Measurements from ENCODE around the gene SPECC1.

Gene SPECC1

DNA sequence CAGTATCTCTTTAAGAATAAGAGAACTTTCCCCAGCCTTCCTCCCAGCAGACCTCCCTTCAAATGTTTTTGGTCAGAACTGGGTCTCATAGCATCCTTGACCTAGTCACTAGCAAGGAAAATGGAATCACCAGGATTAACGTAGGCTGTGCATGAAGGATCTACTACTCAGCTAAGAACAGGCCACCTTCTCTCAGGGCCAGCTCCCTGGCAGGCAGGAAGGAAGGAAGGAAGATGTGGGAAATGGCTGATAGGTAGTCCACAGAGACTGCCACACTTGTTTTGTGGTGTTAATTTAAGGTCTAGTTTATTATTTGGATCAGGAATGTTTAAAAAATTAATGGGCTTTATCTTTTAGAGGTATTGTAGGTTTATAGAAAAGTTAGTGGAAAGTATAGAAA is 136.4 kb downstream of the SPECC1 start:
- Histone ChIP-seq H2BK120ac (ENCODE audit: insufficient read depth, low read length, poor library complexity) (no peak overlapping the region), H3K27me3 (ENCODE audit: insufficient read depth, low read length) (no peaks in the 10 kb centered on the region), H3K23ac (ENCODE audit: low read length) (no peak overlapping the region), H4K12ac (ENCODE audit: low read depth, low read length) (no peak overlapping the region), H3K27ac (ENCODE audit: low read depth, low read length) (no peak overlapping the region), H3K4me2 (ENCODE audit: low read length) (no peak overlapping the region), H3K79me1 (ENCODE audit: low read length) (no peaks in the 10 kb centered on the region), H3K18ac (ENCODE audit: low read length) (no peak overlapping the region), H3K4ac (ENCODE audit: low read depth, low read length) (no peak overlapping the region), H2AK5ac (ENCODE audit: low read length) (no peak overlapping the region), H2BK12ac (ENCODE audit: low read length) (no peak overlapping the region), H4K8ac (ENCODE audit: low read depth, low read length) (no peak overlapping the region), H2BK5ac (ENCODE audit: low read depth, low read length, poor library complexity) (no peak overlapping the region), H3K79me2 (ENCODE audit: control insufficient read depth, insufficient read depth, low read length, poor library complexity) (no peaks in the 10 kb centered on the region), H3K36me3 (ENCODE audit: control insufficient read depth in 1 of 2, insufficient read depth in 2 of 2, low read length in 2 of 2) (no peaks in the 10 kb centered on the region), H3K9ac (ENCODE audit: low read length) (no peak overlapping the region), H3K9me3 (ENCODE audit: insufficient read depth, low read depth, low read length) (no peaks in the 10 kb centered on the region), H3K14ac (ENCODE audit: low read length) (no peak overlapping the region), H2AFZ (ENCODE audit: insufficient read depth, low read length, poor library complexity) (no peak overlapping the region), H4K91ac (ENCODE audit: low read depth, low read length) (no peak overlapping the region), H3K4me3 (ENCODE audit: low read depth, low read length) (no peak overlapping the region), H3K4me1 (ENCODE audit: control insufficient read depth in 1 of 2, insufficient read depth in 2 of 2, low read length in 2 of 2) (no peaks in the 10 kb centered on the region)
- no CpG with 5 or more reads among the region's 1 CpG for WGBS (ENCODE audit: extremely low coverage, insufficient coverage, insufficient read length)
- no peak for DNase-seq

DNA sequence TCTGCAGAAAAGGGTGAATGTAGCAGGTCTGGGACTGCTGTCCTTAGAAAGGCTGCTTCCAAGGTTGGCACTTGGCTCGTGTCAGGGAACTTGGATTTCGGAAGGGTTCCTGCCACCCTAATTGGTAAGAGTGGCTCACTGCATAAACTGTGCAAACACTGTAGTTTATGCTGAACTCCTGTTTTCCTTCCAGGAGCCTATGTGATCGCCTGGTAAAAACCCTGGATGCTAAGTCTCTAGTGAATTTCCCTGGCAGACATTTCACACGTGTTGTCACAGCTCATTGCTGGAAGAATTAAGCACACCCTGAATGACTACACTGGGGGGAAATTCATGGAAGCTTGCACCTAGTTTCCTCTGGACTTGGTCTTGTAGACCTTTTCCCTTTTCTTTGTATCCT is 140.1 kb downstream of the SPECC1 start:
- Histone ChIP-seq H3K4me2 (ENCODE audit: low read length) (no peak overlapping the region), H4K8ac (ENCODE audit: low read depth, low read length) (no peak overlapping the region), H4K91ac (ENCODE audit: low read depth, low read length) (no peak overlapping the region), H3K9me3 (ENCODE audit: insufficient read depth, low read depth, low read length) (no peaks in the 10 kb centered on the region), H3K4me3 (ENCODE audit: low read depth, low read length) (no peak overlapping the region), H3K27ac (ENCODE audit: low read depth, low read length) (no peak overlapping the region), H2BK5ac (ENCODE audit: low read depth, low read length, poor library complexity) (no peak overlapping the region), H2AFZ (ENCODE audit: insufficient read depth, low read length, poor library complexity) (no peak overlapping the region), H3K4ac (ENCODE audit: low read depth, low read length) (no peak overlapping the region), H3K27me3 (ENCODE audit: insufficient read depth, low read length) (no peaks in the 10 kb centered on the region), H3K36me3 (ENCODE audit: control insufficient read depth in 1 of 2, insufficient read depth in 2 of 2, low read length in 2 of 2) (no peaks in the 10 kb centered on the region), H2BK120ac (ENCODE audit: insufficient read depth, low read length, poor library complexity) (no peak overlapping the region), H2BK12ac (ENCODE audit: low read length) (no peak overlapping the region), H3K79me2 (ENCODE audit: control insufficient read depth, insufficient read depth, low read length, poor library complexity) (no peaks in the 10 kb centered on the region), H3K9ac (ENCODE audit: low read length) (no peak overlapping the region), H3K14ac (ENCODE audit: low read length) (no peak overlapping the region), H3K18ac (ENCODE audit: low read length) (no peak overlapping the region), H4K12ac (ENCODE audit: low read depth, low read length) (no peak overlapping the region), H3K4me1 (ENCODE audit: control insufficient read depth in 1 of 2, insufficient read depth in 2 of 2, low read length in 2 of 2) (peaks cover 0 to 1% of the 10 kb centered on the region in 2 experiments), H3K23ac (ENCODE audit: low read length) (no peak overlapping the region), H2AK5ac (ENCODE audit: low read length) (no peak overlapping the region), H3K79me1 (ENCODE audit: low read length) (no peaks in the 10 kb centered on the region)
- DNase-seq, result no peak
- WGBS (ENCODE audit: extremely low coverage, insufficient coverage, insufficient read length), result no CpG with 5 or more reads among the region's 4 CpGs

GRCh38 chr17:20151174-20151573 is 142.0 kb downstream of the SPECC1 start:
- no peak overlapping the region for H3K9ac ChIP-seq (ENCODE audit: low read length)
- H3K4me2 ChIP-seq (ENCODE audit: low read length), result no peak overlapping the region
- H4K8ac ChIP-seq (ENCODE audit: low read depth, low read length), result no peak overlapping the region
- DNase-seq, result no peak
- no peaks in the 10 kb centered on the region for H3K9me3 ChIP-seq (ENCODE audit: insufficient read depth, low read depth, low read length)
- H3K79me1 ChIP-seq (ENCODE audit: low read length), result peaks cover 3% of the 10 kb centered on the region
- no peak overlapping the region for H2BK5ac ChIP-seq (ENCODE audit: low read depth, low read length, poor library complexity)
- H3K18ac ChIP-seq (ENCODE audit: low read length), result no peak overlapping the region
- no peak overlapping the region for H2AFZ ChIP-seq (ENCODE audit: insufficient read depth, low read length, poor library complexity)
- H2BK120ac ChIP-seq (ENCODE audit: insufficient read depth, low read length, poor library complexity), result no peak overlapping the region
- no peak overlapping the region for H3K27ac ChIP-seq (ENCODE audit: low read depth, low read length)
- H4K12ac ChIP-seq (ENCODE audit: low read depth, low read length), result no peak overlapping the region
- no peak overlapping the region for H2BK12ac ChIP-seq (ENCODE audit: low read length)
- H3K4me1 ChIP-seq (ENCODE audit: control insufficient read depth in 1 of 2, insufficient read depth in 2 of 2, low read length in 2 of 2), result peaks cover 0 to 5% of the 10 kb centered on the region in 2 experiments
- H3K27me3 ChIP-seq (ENCODE audit: insufficient read depth, low read length), result no peaks in the 10 kb centered on the region
- H3K4me3 ChIP-seq (ENCODE audit: low read depth, low read length), result no peak overlapping the region
- H3K23ac ChIP-seq (ENCODE audit: low read length), result no peak overlapping the region
- no peak overlapping the region for H3K4ac ChIP-seq (ENCODE audit: low read depth, low read length)
- no peak overlapping the region for H2AK5ac ChIP-seq (ENCODE audit: low read length)
- WGBS (ENCODE audit: extremely low coverage, insufficient coverage, insufficient read length), result no CpG with 5 or more reads among the region's 5 CpGs
- no peaks in the 10 kb centered on the region for H3K79me2 ChIP-seq (ENCODE audit: control insufficient read depth, insufficient read depth, low read length, poor library complexity)
- no peaks in the 10 kb centered on the region for H3K36me3 ChIP-seq (ENCODE audit: control insufficient read depth in 1 of 2, insufficient read depth in 2 of 2, low read length in 2 of 2)
- no peak overlapping the region for H3K14ac ChIP-seq (ENCODE audit: low read length)
- no peak overlapping the region for H4K91ac ChIP-seq (ENCODE audit: low read depth, low read length)

DNA sequence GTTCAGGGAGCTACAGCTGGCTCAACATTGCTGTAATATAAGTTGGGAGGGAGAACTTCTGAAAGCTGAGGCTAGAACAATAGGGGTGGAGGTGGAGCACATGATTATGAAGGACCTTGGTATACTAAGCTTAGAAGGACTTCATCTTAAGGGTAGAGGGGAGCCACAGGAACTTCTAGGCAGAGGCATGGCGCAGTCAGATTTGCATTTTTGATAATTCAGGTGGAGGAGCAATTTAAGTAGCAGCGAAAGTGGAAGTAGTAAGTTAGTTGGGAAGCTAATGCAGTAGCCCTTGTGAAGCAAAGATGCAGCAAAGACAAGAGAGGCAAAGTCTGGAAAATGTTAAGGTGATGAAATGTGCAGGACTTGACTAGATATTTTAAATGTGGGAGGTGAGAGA is 144.1 kb downstream of the SPECC1 start:
- H2AK5ac ChIP-seq (ENCODE audit: low read length), result no peak overlapping the region
- H4K12ac ChIP-seq (ENCODE audit: low read depth, low read length), result no peak overlapping the region
- no peak overlapping the region for H2AFZ ChIP-seq (ENCODE audit: insufficient read depth, low read length, poor library complexity)
- H3K27me3 ChIP-seq (ENCODE audit: insufficient read depth, low read length), result no peaks in the 10 kb centered on the region
- no peak overlapping the region for H4K91ac ChIP-seq (ENCODE audit: low read depth, low read length)
- no peak overlapping the region for H3K4me3 ChIP-seq (ENCODE audit: low read depth, low read length)
- H2BK120ac ChIP-seq (ENCODE audit: insufficient read depth, low read length, poor library complexity), result no peak overlapping the region
- H3K36me3 ChIP-seq (ENCODE audit: control insufficient read depth in 1 of 2, insufficient read depth in 2 of 2, low read length in 2 of 2), result no peaks in the 10 kb centered on the region
- no peak overlapping the region for H3K9ac ChIP-seq (ENCODE audit: low read length)
- H3K79me2 ChIP-seq (ENCODE audit: control insufficient read depth, insufficient read depth, low read length, poor library complexity), result peaks cover 16% of the 10 kb centered on the region
- peaks cover 13% of the 10 kb centered on the region for H3K79me1 ChIP-seq (ENCODE audit: low read length)
- peaks cover 3 to 11% of the 10 kb centered on the region in 2 experiments for H3K4me1 ChIP-seq (ENCODE audit: control insufficient read depth in 1 of 2, insufficient read depth in 2 of 2, low read length in 2 of 2)
- H3K23ac ChIP-seq (ENCODE audit: low read length), result no peak overlapping the region
- no CpG with 5 or more reads among the region's 2 CpGs for WGBS (ENCODE audit: extremely low coverage, insufficient coverage, insufficient read length)
- H3K4ac ChIP-seq (ENCODE audit: low read depth, low read length), result no peak overlapping the region
- H2BK5ac ChIP-seq (ENCODE audit: low read depth, low read length, poor library complexity), result no peak overlapping the region
- no peak overlapping the region for H3K14ac ChIP-seq (ENCODE audit: low read length)
- H3K9me3 ChIP-seq (ENCODE audit: insufficient read depth, low read depth, low read length), result no peaks in the 10 kb centered on the region
- DNase-seq, result no peak
- no peak overlapping the region for H2BK12ac ChIP-seq (ENCODE audit: low read length)
- no peak overlapping the region for H3K4me2 ChIP-seq (ENCODE audit: low read length)
- no peak overlapping the region for H3K18ac ChIP-seq (ENCODE audit: low read length)
- no peak overlapping the region for H3K27ac ChIP-seq (ENCODE audit: low read depth, low read length)
- no peak overlapping the region for H4K8ac ChIP-seq (ENCODE audit: low read depth, low read length)

All from trophoblast cell (in vitro differentiated cells and primary cell).